D721Med (cell line): ENCODE measurements around the gene SLAIN1.

Experiments used
- DNase-seq: peaks from one replicate; pipeline ENCODE4 v3.0.0; 2011; ENCODE audit warnings: low spot score; ENCODE audit not compliant: insufficient read length
- FAIRE-seq: peaks from 2 replicates; lab custom pipeline; 2011; peaks lifted over from hg19 to GRCh38; lab: Jason Lieb, UNC
- CTCF ChIP-seq: IDR thresholded peaks from 2 replicates; pipeline ENCODE4 v1.5.1; 2012; ENCODE audit warnings: mild to moderate bottlenecking, control low read depth; ENCODE audit not compliant: insufficient read depth; ENCODE audit errors: missing control alignments

SLAIN1 gene

GRCh38 chr13:77740097-77740735, 42.7 kb downstream of the SLAIN1 start:
- DNase-seq (no peak), FAIRE-seq (no peak)
- TF ChIP-seq CTCF, result no peak

GRCh38 chr13:77740931-77741596, 43.6 kb downstream of the SLAIN1 start:
- no peak for TF ChIP-seq CTCF
- no peak for DNase-seq
- no peak for FAIRE-seq

- FAIRE-seq, result no peak
- TF ChIP-seq CTCF, result no peak
- DNase-seq, result no peak
Measured at GRCh38 chr13:77741597-77741972, 44.1 kb downstream of the SLAIN1 start.

GRCh38 chr13:77742801-77743200, 45.3 kb downstream of the SLAIN1 start:
- no peak for TF ChIP-seq CTCF
- FAIRE-seq, result no peak
- DNase-seq, result no peak

GRCh38 chr13:77745784-77746183, 48.3 kb downstream of the SLAIN1 start:
- no peak for DNase-seq
- TF ChIP-seq CTCF, result no peak
- FAIRE-seq, result no peak

- no peak for TF ChIP-seq CTCF
- no peak for DNase-seq
- FAIRE-seq, result no peak
Measured at GRCh38 chr13:77749344-77749880, 51.9 kb downstream of the SLAIN1 start.
